Neural cell (in vitro differentiated cells): ENCODE measurements around the gene RMDN3. TPM values are rescaled to one million over a fixed set of nuclear protein-coding genes. Genes with fewer than 3 reads are reported as not detected.

Experiments used
- H2AFZ ChIP-seq: fragments of 200-600, 300-800 bp; sonication (generic), shearing (Covaris generic); 2 replicates; pipeline ENCODE4 v1.6.0; 2014; ENCODE audit warnings: low read depth, mild to moderate bottlenecking, antibody characterized with exemption, low read length, moderate library complexity
- H3F3A ChIP-seq: fragments of 200-600 bp; shearing (Covaris generic); 2 replicates; pipeline ENCODE4 v1.6.1; 2016; ENCODE audit warnings: mild to moderate bottlenecking, moderate library complexity, mixed read lengths, antibody characterized with exemption, low read length; ENCODE audit not compliant: insufficient read depth, poor library complexity, severe bottlenecking
- H3K27ac ChIP-seq: fragments of 200-600, 300-800 bp; sonication (generic), shearing (Covaris generic); 2 replicates; pipeline ENCODE4 v1.5.1; 2014; ENCODE audit warnings: mild to moderate bottlenecking, low read length, moderate library complexity
- H3K27me3 ChIP-seq: fragments of 300-800, 200-600 bp; sonication (generic), shearing (Covaris generic); 2 replicates; pipeline ENCODE4 v1.6.0; 2014; ENCODE audit warnings: mild to moderate bottlenecking, low read depth, low read length, moderate library complexity; ENCODE audit not compliant: insufficient read depth
- H3K36me3 ChIP-seq: fragments of 300-800, 200-600 bp; sonication (generic), shearing (Covaris generic); 2 replicates; pipeline ENCODE4 v1.5.1; 2014; ENCODE audit warnings: mild to moderate bottlenecking, antibody characterized with exemption, low read length, moderate library complexity; ENCODE audit not compliant: insufficient read depth
- H3K4me2 ChIP-seq: fragments of 300-800, 200-600 bp; sonication (generic), shearing (Covaris generic); 2 replicates; pipeline ENCODE4 v1.6.0; 2014; ENCODE audit warnings: mild to moderate bottlenecking, low read length
- H3K4me3 ChIP-seq: fragments of 300-800, 200-600 bp; sonication (generic), shearing (Covaris generic); 2 replicates; pipeline ENCODE4 v1.5.1; 2014; ENCODE audit warnings: mild to moderate bottlenecking, low read length, moderate library complexity
- H3K79me2 ChIP-seq: fragments of 200-600 bp; shearing (Covaris generic); replicated peaks from 2 replicates; pipeline ENCODE4 v1.6.0; 2014; ENCODE audit warnings: mild to moderate bottlenecking, low read length, moderate library complexity; ENCODE audit not compliant: insufficient read depth
- H3K9ac ChIP-seq: fragments of 300-800, 200-600 bp; sonication (generic), shearing (Covaris generic); 2 replicates; pipeline ENCODE4 v1.6.1; 2016; ENCODE audit warnings: mild to moderate bottlenecking, low read length, mixed read lengths
- H3K9me2 ChIP-seq: fragments of 200-600 bp; shearing (Covaris generic); 2 replicates; pipeline ENCODE4 v1.6.1; 2016; ENCODE audit warnings: mild to moderate bottlenecking, low read length, mixed read lengths; ENCODE audit not compliant: insufficient read depth
- H3K9me3 ChIP-seq: fragments of 200-600, 300-800 bp; sonication (generic), shearing (Covaris generic); 2 replicates; pipeline ENCODE4 v1.6.1; 2016; ENCODE audit warnings: mild to moderate bottlenecking, mixed run types, low read length, moderate library complexity, mixed read lengths
- H4K20me1 ChIP-seq: fragments of 200-600 bp; shearing (Covaris generic); 2 replicates; pipeline ENCODE4 v1.6.1; 2016; ENCODE audit warnings: mild to moderate bottlenecking, mixed run types; ENCODE audit not compliant: insufficient read depth
- CTCF ChIP-seq: fragments of 450-650 bp; IDR thresholded peaks from 2 replicates; pipeline ENCODE4 v1.5.1; 2014; ENCODE audit warnings: antibody characterized with exemption, mild to moderate bottlenecking, moderate library complexity; ENCODE audit not compliant: poor library complexity, severe bottlenecking
- EP300 ChIP-seq: fragments of 450-650 bp; conservative IDR thresholded peaks from 2 replicates; pipeline ENCODE4 v1.6.1; 2014; ENCODE audit warnings: antibody characterized with exemption, mild to moderate bottlenecking, moderate library complexity; ENCODE audit not compliant: poor library complexity, severe bottlenecking
- EZH2 ChIP-seq: fragments of 200-600, 300-800 bp; shearing (Covaris generic), sonication (generic); IDR thresholded peaks from 2 replicates; pipeline ENCODE4 v1.6.1; 2014; ENCODE audit warnings: antibody characterized with exemption, low read length, borderline replicate concordance, mild to moderate bottlenecking; ENCODE audit not compliant: insufficient read depth, poor library complexity, severe bottlenecking
- MXI1 ChIP-seq: fragments of 450-650 bp; conservative IDR thresholded peaks from 2 replicates; pipeline ENCODE4 v1.6.1; 2014; ENCODE audit warnings: antibody characterized with exemption, mild to moderate bottlenecking; ENCODE audit not compliant: poor library complexity, severe bottlenecking
- POLR2AphosphoS5 ChIP-seq: IDR thresholded peaks from 2 replicates; pipeline ENCODE4 v1.6.1; 2012
- RAD21 ChIP-seq: fragments of 450-650 bp; conservative IDR thresholded peaks from 2 replicates; pipeline ENCODE4 v1.6.1; 2014; ENCODE audit warnings: antibody characterized with exemption, mild to moderate bottlenecking, moderate library complexity
- REST ChIP-seq: IDR thresholded peaks from 2 replicates; pipeline ENCODE4 v1.6.1; 2012; ENCODE audit warnings: borderline replicate concordance
- SMC3 ChIP-seq: fragments of 450-650 bp; conservative IDR thresholded peaks from 2 replicates; pipeline ENCODE4 v1.6.1; 2014; ENCODE audit warnings: antibody characterized with exemption, mild to moderate bottlenecking, moderate library complexity; ENCODE audit not compliant: poor library complexity
- TAF1 ChIP-seq: IDR thresholded peaks from 2 replicates; pipeline ENCODE4 v1.6.1; 2012; ENCODE audit warnings: low read depth
- polyA plus RNA-seq: library from polyadenylated mRNA; depleted of rRNA; stranded (reverse); fragments of >200 nt; gene quantifications from 2 replicates; pipeline ENCODE4 v1.2.3, GENCODE V29; 2014

The RMDN3 gene
- polyA plus RNA-seq, 1 donor from 2014 or later = 24.7 TPM

- Histone ChIP-seq H3K79me2 (peaks cover 4% of the 10 kb centered on the region), H3K27me3 (no peaks in the 10 kb centered on the region), H2AFZ (peak within 1 kb of the TSS; percentile 76), H4K20me1 (no peaks in the 10 kb centered on the region), H3K27ac (peak within 1 kb of the TSS; percentile 77), H3K4me3 (peak within 1 kb of the TSS; percentile 87), H3K9me3 (no peaks in the 10 kb centered on the region), H3F3A (peaks cover 6% of the 10 kb centered on the region), H3K4me2 (peak within 1 kb of the TSS; percentile 89), H3K9me2 (no peaks in the 10 kb centered on the region), H3K9ac (peak within 1 kb of the TSS; percentile 81), H3K36me3 (no peaks in the 10 kb centered on the region)
- TF ChIP-seq MXI1 (peak; percentile 99), EZH2 (no peak), RAD21 (peak; percentile 17), TAF1 (no peak), POLR2AphosphoS5 (peak; percentile 73), SMC3 (peak; percentile 32)
These were observed 60.2 kb downstream of the RMDN3 start, which contains the start of gene RAD51 for GRCh38 chr15:40694688-40695468. RAD51 (plus strand) TSS chr15:40695174; CDS start chr15:40698759, 3,585 bp downstream.

- Histone ChIP-seq H3K4me3 (peak overlapping the region; percentile 87), H3K36me3 (no peaks in the 10 kb centered on the region), H3K9me2 (no peaks in the 10 kb centered on the region), H4K20me1 (no peaks in the 10 kb centered on the region), H3K9ac (peak overlapping the region; percentile 81), H3K27me3 (no peaks in the 10 kb centered on the region), H2AFZ (peak overlapping the region; percentile 76), H3K27ac (peak overlapping the region; percentile 77), H3K79me2 (peaks cover 4% of the 10 kb centered on the region), H3K4me2 (peak overlapping the region; percentile 89), H3K9me3 (no peaks in the 10 kb centered on the region), H3F3A (peaks cover 6% of the 10 kb centered on the region)
- TF ChIP-seq POLR2AphosphoS5 (no peak), SMC3 (peak; percentile 20), REST (no peak)
These were observed 61.0 kb downstream of the RMDN3 start for GRCh38 chr15:40693904-40694687.

- TF ChIP-seq TAF1 = no peak
- TF ChIP-seq EZH2 = no peak
- TF ChIP-seq POLR2AphosphoS5 = no peak
- TF ChIP-seq REST = no peak
- no peak for TF ChIP-seq RAD21
- TF ChIP-seq CTCF = no peak
- no peak for TF ChIP-seq SMC3
- TF ChIP-seq EP300 = no peak
- TF ChIP-seq MXI1 = no peak
- Histone ChIP-seq H3K4me3 (no peak overlapping the region), H3K36me3 (no peaks in the 10 kb centered on the region), H3K4me2 (no peak overlapping the region), H3K9me3 (no peaks in the 10 kb centered on the region), H3K27ac (no peak overlapping the region), H3K79me2 (peaks cover 4% of the 10 kb centered on the region), H2AFZ (no peak overlapping the region), H3K9ac (no peak overlapping the region), H3F3A (peaks cover 6% of the 10 kb centered on the region), H3K9me2 (no peaks in the 10 kb centered on the region), H4K20me1 (no peaks in the 10 kb centered on the region), H3K27me3 (no peaks in the 10 kb centered on the region)
These were observed 63.3 kb downstream of the RMDN3 start for GRCh38 chr15:40691737-40692136.
